ENCODE data around the gene MS4A6E.
"Not testable (repeated sequence)": the region's sequence is repeated elsewhere in the genome, so short reads cannot be mapped to it uniquely, and the experiment has no call there.

Gene MS4A6E

GRCh38 chr11:60347084-60347797, 20.2 kb downstream of the MS4A6E start:
- no peak for DNase-seq (ENCODE audit: insufficient read length, low spot score)
- TF ChIP-seq POLR2A (IDR thresholded peaks at IDR 0.05; ENCODE audit: low read depth, low read length): no peak
- no peak for FAIRE-seq

- DNase-seq (ENCODE audit: insufficient read length, low spot score) (no peak), FAIRE-seq (no peak)
- no peak for TF ChIP-seq POLR2A (IDR thresholded peaks at IDR 0.05; ENCODE audit: low read depth, low read length)
Observed at GRCh38 chr11:60348116-60348515, 21.1 kb downstream of the MS4A6E start.

GRCh38 chr11:60349990-60350389, 22.9 kb downstream of the MS4A6E start:
- FAIRE-seq (no peak), DNase-seq (ENCODE audit: insufficient read length, low spot score) (no peak)
- no peak for TF ChIP-seq POLR2A (IDR thresholded peaks at IDR 0.05; ENCODE audit: low read depth, low read length)

- no peak for TF ChIP-seq POLR2A (IDR thresholded peaks at IDR 0.05; ENCODE audit: low read depth, low read length)
- FAIRE-seq (no peak), DNase-seq (ENCODE audit: insufficient read length, low spot score) (no peak)
Observed at GRCh38 chr11:60357771-60358170, 30.7 kb downstream of the MS4A6E start.

GRCh38 chr11:60360621-60361020, 33.6 kb downstream of the MS4A6E start:
- no peak for TF ChIP-seq POLR2A (IDR thresholded peaks at IDR 0.05; ENCODE audit: low read depth, low read length)
- DNase-seq (ENCODE audit: insufficient read length, low spot score) (no peak), FAIRE-seq (no peak)

- FAIRE-seq (no peak), DNase-seq (ENCODE audit: insufficient read length, low spot score) (no peak)
- TF ChIP-seq POLR2A (IDR thresholded peaks at IDR 0.05; ENCODE audit: low read depth, low read length): no peak
Observed at GRCh38 chr11:60362241-60362640, 35.2 kb downstream of the MS4A6E start.

- DNase-seq (ENCODE audit: insufficient read length, low spot score) (no peak), FAIRE-seq (no peak)
- TF ChIP-seq POLR2A (IDR thresholded peaks at IDR 0.05; ENCODE audit: low read depth, low read length): no peak
Observed at GRCh38 chr11:60363542-60364470, 36.8 kb downstream of the MS4A6E start.

- FAIRE-seq; DNase-seq (ENCODE audit: insufficient read length, low spot score): not testable (repeated sequence)
Observed at GRCh38 chr11:60366262-60366904, 39.3 kb downstream of the MS4A6E start.

GRCh38 chr11:60367009-60367408, 40.0 kb downstream of the MS4A6E start:
- FAIRE-seq (no peak), DNase-seq (ENCODE audit: insufficient read length, low spot score) (no peak)
- TF ChIP-seq POLR2A (IDR thresholded peaks at IDR 0.05; ENCODE audit: low read depth, low read length): no peak

- FAIRE-seq: no peak
- DNase-seq (ENCODE audit: insufficient read length, low spot score): no peak
- no peak for TF ChIP-seq POLR2A (IDR thresholded peaks at IDR 0.05; ENCODE audit: low read depth, low read length)
Observed at GRCh38 chr11:60367896-60368295, 40.8 kb downstream of the MS4A6E start.

- FAIRE-seq (no peak), DNase-seq (ENCODE audit: insufficient read length, low spot score) (no peak)
- no peak for TF ChIP-seq POLR2A (IDR thresholded peaks at IDR 0.05; ENCODE audit: low read depth, low read length)
Observed at GRCh38 chr11:60370252-60370810, 43.3 kb downstream of the MS4A6E start.

GRCh38 chr11:60370811-60371298, 43.8 kb downstream of the MS4A6E start:
- FAIRE-seq: no peak
- TF ChIP-seq POLR2A (IDR thresholded peaks at IDR 0.05; ENCODE audit: low read depth, low read length): no peak
- DNase-seq (ENCODE audit: insufficient read length, low spot score): no peak

- DNase-seq (ENCODE audit: insufficient read length, low spot score) (no peak), FAIRE-seq (no peak)
- TF ChIP-seq POLR2A (IDR thresholded peaks at IDR 0.05; ENCODE audit: low read depth, low read length): no peak
Observed at GRCh38 chr11:60371386-60371785, 44.3 kb downstream of the MS4A6E start.

GRCh38 chr11:60371854-60372253, 44.8 kb downstream of the MS4A6E start:
- TF ChIP-seq POLR2A (IDR thresholded peaks at IDR 0.05; ENCODE audit: low read depth, low read length): no peak
- FAIRE-seq: no peak
- no peak for DNase-seq (ENCODE audit: insufficient read length, low spot score)
